MG63 (cell line): ENCODE results near the gene MLKL. TPM values are rescaled to one million over a fixed set of nuclear protein-coding genes. Genes with fewer than 3 reads are reported as not detected.

Experiments
- DNase-seq: peaks from one replicate; pipeline ENCODE4 v3.0.0-alpha.2; 2020
- H3K27me3 ChIP-seq: fragments of 250-450 bp; sonication (Bioruptor Pico); 2 replicates; pipeline ENCODE4 v1.5.1; 2020; ENCODE audit warnings: mild to moderate bottlenecking, moderate library complexity
- H3K36me3 ChIP-seq: fragments of 250-450 bp; sonication (Bioruptor Pico); 2 replicates; pipeline ENCODE4 v1.5.1; 2020; ENCODE audit warnings: mild to moderate bottlenecking, moderate library complexity
- H3K4me3 ChIP-seq: fragments of 250-450 bp; sonication (Bioruptor Pico); 2 replicates; pipeline ENCODE4 v1.5.1; 2020; ENCODE audit warnings: mild to moderate bottlenecking, moderate library complexity
- H3K9me3 ChIP-seq: fragments of 250-450 bp; sonication (Bioruptor Pico); 2 replicates; pipeline ENCODE4 v1.5.1; 2020; ENCODE audit warnings: mild to moderate bottlenecking, moderate library complexity
- total RNA-seq: library from RNA; depleted of rRNA; stranded (reverse); fragments of >200 nt; shearing (Covaris generic); gene quantifications from 2 replicates; pipeline ENCODE4 v1.2.3, GENCODE V29; 2014; ENCODE audit warnings: low replicate concordance

MLKL gene
- total RNA-seq, 1 experiment from 2014 or later = 8.3 TPM

GRCh38 chr16:74718741-74719610 lies 18.3 kb upstream of the MLKL start:
- Histone ChIP-seq H3K9me3 (no peaks in the 10 kb centered on the region), H3K4me3 (no peak overlapping the region), H3K36me3 (no peaks in the 10 kb centered on the region), H3K27me3 (no peaks in the 10 kb centered on the region)
- DNase-seq = no peak

- no peak for DNase-seq
- Histone ChIP-seq H3K36me3 (no peaks in the 10 kb centered on the region), H3K27me3 (no peaks in the 10 kb centered on the region), H3K9me3 (no peaks in the 10 kb centered on the region), H3K4me3 (no peak overlapping the region)
Observed at GRCh38 chr16:74718140-74718539, 17.5 kb upstream of the MLKL start.

GRCh38 chr16:74717367-74717766 lies 16.7 kb upstream of the MLKL start:
- Histone ChIP-seq H3K9me3 (no peaks in the 10 kb centered on the region), H3K27me3 (no peaks in the 10 kb centered on the region), H3K36me3 (no peaks in the 10 kb centered on the region), H3K4me3 (no peak overlapping the region)
- DNase-seq = no peak

GRCh38 chr16:74716355-74716754 lies 15.7 kb upstream of the MLKL start:
- Histone ChIP-seq H3K27me3 (no peaks in the 10 kb centered on the region), H3K4me3 (no peak overlapping the region), H3K36me3 (no peaks in the 10 kb centered on the region), H3K9me3 (no peaks in the 10 kb centered on the region)
- no peak for DNase-seq

GRCh38 chr16:74713876-74714275 lies 13.2 kb upstream of the MLKL start:
- Histone ChIP-seq H3K27me3 (no peaks in the 10 kb centered on the region), H3K36me3 (no peaks in the 10 kb centered on the region), H3K4me3 (no peak overlapping the region), H3K9me3 (no peaks in the 10 kb centered on the region)
- no peak for DNase-seq

GRCh38 chr16:74713325-74713724 lies 12.7 kb upstream of the MLKL start:
- H3K4me3 ChIP-seq = no peak overlapping the region
- DNase-seq = no peak
- H3K36me3 ChIP-seq = no peaks in the 10 kb centered on the region
- no peaks in the 10 kb centered on the region for H3K9me3 ChIP-seq
- no peaks in the 10 kb centered on the region for H3K27me3 ChIP-seq

- Histone ChIP-seq H3K4me3 (no peak overlapping the region), H3K36me3 (no peaks in the 10 kb centered on the region), H3K27me3 (no peaks in the 10 kb centered on the region), H3K9me3 (no peaks in the 10 kb centered on the region)
- DNase-seq = no peak
Observed at GRCh38 chr16:74711938-74712337, 11.3 kb upstream of the MLKL start.

GRCh38 chr16:74710401-74710800 lies 9.7 kb upstream of the MLKL start:
- Histone ChIP-seq H3K36me3 (no peaks in the 10 kb centered on the region), H3K27me3 (no peaks in the 10 kb centered on the region), H3K4me3 (no peak overlapping the region), H3K9me3 (no peaks in the 10 kb centered on the region)
- no peak for DNase-seq

GRCh38 chr16:74709441-74709877 lies 8.8 kb upstream of the MLKL start:
- Histone ChIP-seq H3K27me3 (no peaks in the 10 kb centered on the region), H3K9me3 (no peaks in the 10 kb centered on the region)
- DNase-seq = peak; percentile 44

GRCh38 chr16:74700116-74700437 lies 585 bp downstream of the MLKL start:
- no peaks in the 10 kb centered on the region for H3K27me3 ChIP-seq
- peaks cover 2% of the 10 kb centered on the region; the same call in 1 of the 2 replicates for H3K36me3 ChIP-seq
- peak; percentile 19 for DNase-seq
- H3K9me3 ChIP-seq = no peaks in the 10 kb centered on the region
- peak overlapping the region; percentile 65 for H3K4me3 ChIP-seq

More at GRCh38 chr16:74709441-74709877, 8.8 kb upstream of the MLKL start:
- H3K36me3 ChIP-seq = no peaks in the 10 kb centered on the region
- no peak overlapping the region for H3K4me3 ChIP-seq

GRCh38 chr16:74699666-74700065 lies 996 bp downstream of the MLKL start:
- no peak for DNase-seq
- Histone ChIP-seq H3K4me3 (peak overlapping the region; percentile 65), H3K9me3 (no peaks in the 10 kb centered on the region), H3K36me3 (peaks cover 2% of the 10 kb centered on the region; the same call in 1 of the 2 replicates), H3K27me3 (no peaks in the 10 kb centered on the region)

GRCh38 chr16:74698222-74698621 lies 2.4 kb downstream of the MLKL start:
- H3K27me3 ChIP-seq = no peaks in the 10 kb centered on the region
- no peak for DNase-seq
- no peak overlapping the region for H3K4me3 ChIP-seq
- H3K36me3 ChIP-seq = peaks cover 2% of the 10 kb centered on the region; the same call in 1 of the 2 replicates
- H3K9me3 ChIP-seq = no peaks in the 10 kb centered on the region

- Histone ChIP-seq H3K36me3 (peaks cover 2% of the 10 kb centered on the region; the same call in 1 of the 2 replicates), H3K9me3 (no peaks in the 10 kb centered on the region), H3K4me3 (peak overlapping the region; percentile 41), H3K27me3 (no peaks in the 10 kb centered on the region)
- peak; percentile 78 for DNase-seq
Observed at GRCh38 chr16:74695450-74696422, 4.9 kb downstream of the MLKL start.

- Histone ChIP-seq H3K36me3 (no peaks in the 10 kb centered on the region; the same call in 1 of the 2 replicates), H3K27me3 (no peaks in the 10 kb centered on the region), H3K9me3 (no peaks in the 10 kb centered on the region), H3K4me3 (no peak overlapping the region)
- no peak for DNase-seq
Observed at GRCh38 chr16:74691093-74691855, 9.4 kb downstream of the MLKL start.

- H3K9me3 ChIP-seq = no peaks in the 10 kb centered on the region
- no peaks in the 10 kb centered on the region for H3K36me3 ChIP-seq
- H3K4me3 ChIP-seq = no peak overlapping the region
- no peak for DNase-seq
- no peaks in the 10 kb centered on the region for H3K27me3 ChIP-seq
Observed at GRCh38 chr16:74682556-74682955, 18.1 kb downstream of the MLKL start.

- no peaks in the 10 kb centered on the region for H3K36me3 ChIP-seq
- H3K9me3 ChIP-seq = no peaks in the 10 kb centered on the region
- H3K27me3 ChIP-seq = no peaks in the 10 kb centered on the region
- no peak for DNase-seq
- no peak overlapping the region for H3K4me3 ChIP-seq
Observed at GRCh38 chr16:74680681-74681080, 20.0 kb downstream of the MLKL start.
